HCT116 (cell line): Measurements from ENCODE around the gene FLNB. TPM values are rescaled to one million over a fixed set of nuclear protein-coding genes. Genes with fewer than 3 reads are reported as not detected.

Experiments
- ATAC-seq: fragments of 200-7000 bp; cut with Tn5 transposase; 2 replicates; pipeline ENCODE4 v1.9.1; 2020; ENCODE audit warnings: mild to moderate bottlenecking, moderate library complexity
- BruUV-seq: library from RNA; stranded (reverse); fragments of 400-500 nt; replicated peaks from 2 replicates; lab custom pipeline; 2021; lab: Mats Ljungman, UMichigan
- CTCF ChIA-PET: fragments of 300-600 bp; sonication (Branson Sonifier 250); formaldehyde crosslinking; loops from one replicate; lab custom pipeline; 2021; ENCODE audit warnings: antibody characterized with exemption; lab: Charles Lee
- POLR2A ChIA-PET: fragments of 300-600, 350-600 bp; sonication (Branson Sonifier 250); formaldehyde crosslinking; loops from one replicate; lab custom pipeline; 2021; ENCODE audit warnings: antibody characterized with exemption; lab: Charles Lee
- RAD21 ChIA-PET, 2 experiments: fragments of 300-600 bp; sonication (Branson Sonifier 250); formaldehyde crosslinking; loops; one replicate each; lab custom pipeline; 2023; ENCODE audit warnings: low total read pairs in 2 of 2; ENCODE audit not compliant: uncharacterized antibody in 2 of 2, unreplicated experiment in 2 of 2, low non-redundant PET in 1 of 2; lab: Charles Lee
- DNase-seq: peaks from one replicate; pipeline ENCODE4 v3.0.0-alpha.2; 2010; ENCODE audit warnings: low read depth, low spot score
- H2AFZ ChIP-seq: fragments of 200-600 bp; shearing (Covaris generic), sonication (generic); 2 replicates; pipeline ENCODE4 v1.6.1; 2017; ENCODE audit warnings: low read depth, mixed run types, mixed read lengths, antibody characterized with exemption, low read length; ENCODE audit not compliant: poor library complexity, severe bottlenecking
- H3K27ac ChIP-seq: 2 replicates; pipeline ENCODE4 v1.5.1; 2012; ENCODE audit warnings: low read depth, low read length
- H3K27me3 ChIP-seq: fragments of 200-600 bp; sonication (generic); 2 replicates; pipeline ENCODE4 v1.6.1; 2016; ENCODE audit warnings: mixed run types, low read length, mixed read lengths; ENCODE audit not compliant: insufficient read depth
- H3K36me3 ChIP-seq, 2 experiments: fragments of 200-500 bp in 1 of 2; fragments of 200-600 bp in 1 of 2; sonication (Bioruptor generic) in 1 of 2; sonication (generic) in 1 of 2; 2 replicates each; pipeline versions ENCODE4 v1.5.1 to v1.6.1; 2014 to 2016; ENCODE audit warnings: low read length in 2 of 2, inconsistent platforms in 1 of 2, mixed read lengths in 1 of 2, mixed run types in 1 of 2; ENCODE audit not compliant: insufficient read depth in 2 of 2, control insufficient read depth in 1 of 2
- H3K4me1 ChIP-seq, 2 experiments: fragments of 200-600 bp in 1 of 2; sonication (generic) in 1 of 2; 2 replicates each; pipeline versions ENCODE4 v1.5.1 to v1.6.1; 2012 to 2017; ENCODE audit warnings: low read length in 2 of 2, inconsistent platforms in 1 of 2, mild to moderate bottlenecking in 1 of 2, mixed read lengths in 1 of 2, mixed run types in 1 of 2, moderate library complexity in 1 of 2; ENCODE audit not compliant: insufficient read depth in 2 of 2, control insufficient read depth in 1 of 2
- H3K4me2 ChIP-seq: fragments of 200-600 bp; sonication (generic); 2 replicates; pipeline ENCODE4 v1.6.1; 2017; ENCODE audit warnings: mixed run types, low read length, mixed read lengths
- H3K4me3 ChIP-seq, 2 experiments: fragments of 200-600 bp in 1 of 2; sonication (generic) in 1 of 2; replicated peaks in 1 of 2; 2 replicates each; pipeline ENCODE4 v1.5.1; 2011 to 2016; ENCODE audit warnings: low read length in 2 of 2, control low read depth in 1 of 2, low read depth in 1 of 2, mild to moderate bottlenecking in 1 of 2, mixed read lengths in 1 of 2, mixed run types in 1 of 2
- H3K79me2 ChIP-seq: fragments of 200-600 bp; sonication (generic); 2 replicates; pipeline ENCODE4 v1.6.1; 2017; ENCODE audit warnings: mild to moderate bottlenecking, mixed run types, low read length, moderate library complexity, mixed read lengths; ENCODE audit not compliant: insufficient read depth
- H3K9ac ChIP-seq: fragments of 200-600 bp; sonication (generic); 2 replicates; pipeline ENCODE4 v1.6.1; 2016; ENCODE audit warnings: low read length, mixed read lengths
- H3K9me2 ChIP-seq: fragments of 200-600 bp; sonication (generic), shearing (Covaris generic); 2 replicates; pipeline ENCODE4 v1.6.1; 2017; ENCODE audit warnings: mixed run types, mild to moderate bottlenecking, moderate library complexity; ENCODE audit not compliant: insufficient read depth
- H3K9me3 ChIP-seq, 2 experiments: fragments of 200-500 bp in 1 of 2; fragments of 200-600 bp in 1 of 2; sonication (Bioruptor generic) in 1 of 2; sonication (generic) in 1 of 2; 2 replicates each; pipeline ENCODE4 v1.6.1; 2014 to 2017; ENCODE audit warnings: low read length in 2 of 2, mixed read lengths in 2 of 2, inconsistent platforms in 1 of 2, low read depth in 1 of 2, mild to moderate bottlenecking in 1 of 2, mixed run types in 1 of 2, moderate library complexity in 1 of 2; ENCODE audit not compliant: control insufficient read depth in 1 of 2, insufficient read depth in 1 of 2
- H4K20me1 ChIP-seq: fragments of 200-600 bp; sonication (generic), shearing (Covaris generic); 2 replicates; pipeline ENCODE4 v1.6.1; 2017; ENCODE audit warnings: mixed run types, mild to moderate bottlenecking, moderate library complexity; ENCODE audit not compliant: insufficient read depth
- CBX3 ChIP-seq: IDR thresholded peaks from 2 replicates; pipeline ENCODE4 v1.6.1; 2012; ENCODE audit warnings: low read depth
- CEBPB ChIP-seq: IDR thresholded peaks from 2 replicates; pipeline ENCODE4 v1.6.1; 2012; ENCODE audit warnings: low read depth
- ELF1 ChIP-seq: IDR thresholded peaks from 2 replicates; pipeline ENCODE4 v1.6.1; 2012; ENCODE audit warnings: low read depth, borderline replicate concordance
- EZH2phosphoT487 ChIP-seq: fragments of 200-600 bp; IDR thresholded peaks from 2 replicates; pipeline ENCODE4 v1.6.1; 2018; ENCODE audit warnings: antibody characterized with exemption, borderline replicate concordance
- FOSL1 ChIP-seq: IDR thresholded peaks from 2 replicates; pipeline ENCODE4 v1.6.1; 2012; ENCODE audit warnings: low read depth
- POLR2A ChIP-seq: IDR thresholded peaks from 2 replicates; pipeline ENCODE4 v1.7.0; 2011; ENCODE audit warnings: borderline replicate concordance; ENCODE audit not compliant: insufficient read depth, insufficient read length; ENCODE audit errors: extremely low read depth
- POLR2AphosphoS5 ChIP-seq: IDR thresholded peaks from 2 replicates; pipeline ENCODE4 v1.6.1; 2011; ENCODE audit warnings: mild to moderate bottlenecking, low read depth, low read length, moderate library complexity
- RAD21 ChIP-seq: IDR thresholded peaks from 2 replicates; pipeline ENCODE4 v1.6.1; 2012; ENCODE audit warnings: low read depth, mild to moderate bottlenecking
- SP1 ChIP-seq: IDR thresholded peaks from 2 replicates; pipeline ENCODE4 v1.6.1; 2012; ENCODE audit warnings: low read depth
- TCF7L2 ChIP-seq: IDR thresholded peaks from 2 replicates; pipeline ENCODE4 v1.7.0; 2011; ENCODE audit warnings: borderline replicate concordance, inconsistent platforms; ENCODE audit not compliant: insufficient read depth, insufficient read length; ENCODE audit errors: extremely low read depth
- YY1 ChIP-seq: IDR thresholded peaks from 2 replicates; pipeline ENCODE4 v1.6.1; 2011; ENCODE audit warnings: low read length, low read depth, moderate library complexity, mild to moderate bottlenecking; ENCODE audit not compliant: insufficient replicate concordance; ENCODE audit errors: extremely low read depth
- ZFX ChIP-seq: fragments of 450-650 bp; IDR thresholded peaks from 2 replicates; pipeline ENCODE4 v1.6.1; 2017
- intact Hi-C: fragments of 100-400 bp; cut with micrococcal nuclease; formaldehyde crosslinking; loops from 2 replicates; pipeline ENCODE4 v1.10.0; 2022
- total RNA-seq: library from RNA; stranded (reverse); gene quantifications from one replicate; pipeline ENCODE4 v1.2.1, GENCODE V29; 2021; ENCODE audit not compliant: unreplicated experiment
- TF ChIP-seq, protein P1 (sequence below), 3 experiments: fragments of 200-600 bp in 1 of 3; sonication (generic) in 1 of 3; IDR thresholded peaks in 2 of 3; conservative IDR thresholded peaks in 1 of 3; 2 replicates each; pipeline ENCODE4 v1.5.1; 2012 to 2017; ENCODE audit warnings: low read depth in 2 of 3, low read length in 2 of 3, antibody characterized with exemption in 1 of 3, borderline replicate concordance in 1 of 3, control low read depth in 1 of 3, mild to moderate bottlenecking in 1 of 3, mixed read lengths in 1 of 3, mixed run types in 1 of 3, moderate library complexity in 1 of 3; ENCODE audit not compliant: insufficient read depth in 1 of 3

The FLNB gene
- total RNA-seq, 1 experiment from 2014 or later = 116 TPM

DNA sequence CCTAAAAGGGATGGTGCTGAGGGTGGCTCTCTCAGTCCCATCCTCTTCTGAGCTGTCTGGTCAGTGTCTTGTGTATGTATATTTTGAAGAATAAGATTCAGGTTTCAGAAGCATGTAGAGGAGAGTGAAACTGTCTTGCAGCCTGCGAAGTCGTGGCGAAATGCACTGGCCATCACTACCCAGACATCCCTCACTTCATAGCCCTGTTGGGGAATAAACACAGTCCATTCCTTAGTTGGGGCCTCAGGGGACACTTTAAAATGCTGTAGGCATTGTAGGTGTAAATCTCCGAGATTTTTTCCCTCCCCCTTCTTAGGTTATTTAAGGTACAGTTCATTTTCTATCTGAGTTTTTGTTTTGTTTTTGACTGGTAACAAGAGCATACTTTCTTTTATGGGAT is 108.8 kb downstream of the FLNB start:
- Histone ChIP-seq H3K4me1 (peaks cover 0 to 1% of the 10 kb centered on the region in 2 experiments; a peak in 1 of 4 replicates), H3K79me2 (no peaks in the 10 kb centered on the region), H3K9me2 (no peaks in the 10 kb centered on the region), H4K20me1 (no peaks in the 10 kb centered on the region), H3K9me3 (no peaks in the 10 kb centered on the region), H2AFZ (no peak overlapping the region), H3K36me3 (peaks cover 22 to 28% of the 10 kb centered on the region in 2 experiments), H3K9ac (no peak overlapping the region), H3K4me2 (no peak overlapping the region), H3K27me3 (no peaks in the 10 kb centered on the region), H3K4me3 (no peak overlapping the region), H3K27ac (no peak overlapping the region)
- intact Hi-C loops = loop anchor here (10.0 kb wide), 1 partner anchor 112 kb away; the partner anchor contains the start of gene FLNB
- BruUV-seq = no TSS peak
- POLR2A ChIA-PET = no interaction called here
- RAD21 ChIA-PET = no interaction called here
- no peak for TF ChIP-seq CBX3
- no peak for TF ChIP-seq ZFX
- TF ChIP-seq POLR2A = no peak
- TF ChIP-seq YY1 = no peak
- no peak for TF ChIP-seq TCF7L2
- no peak for TF ChIP-seq CEBPB
- TF ChIP-seq, protein P1, sequence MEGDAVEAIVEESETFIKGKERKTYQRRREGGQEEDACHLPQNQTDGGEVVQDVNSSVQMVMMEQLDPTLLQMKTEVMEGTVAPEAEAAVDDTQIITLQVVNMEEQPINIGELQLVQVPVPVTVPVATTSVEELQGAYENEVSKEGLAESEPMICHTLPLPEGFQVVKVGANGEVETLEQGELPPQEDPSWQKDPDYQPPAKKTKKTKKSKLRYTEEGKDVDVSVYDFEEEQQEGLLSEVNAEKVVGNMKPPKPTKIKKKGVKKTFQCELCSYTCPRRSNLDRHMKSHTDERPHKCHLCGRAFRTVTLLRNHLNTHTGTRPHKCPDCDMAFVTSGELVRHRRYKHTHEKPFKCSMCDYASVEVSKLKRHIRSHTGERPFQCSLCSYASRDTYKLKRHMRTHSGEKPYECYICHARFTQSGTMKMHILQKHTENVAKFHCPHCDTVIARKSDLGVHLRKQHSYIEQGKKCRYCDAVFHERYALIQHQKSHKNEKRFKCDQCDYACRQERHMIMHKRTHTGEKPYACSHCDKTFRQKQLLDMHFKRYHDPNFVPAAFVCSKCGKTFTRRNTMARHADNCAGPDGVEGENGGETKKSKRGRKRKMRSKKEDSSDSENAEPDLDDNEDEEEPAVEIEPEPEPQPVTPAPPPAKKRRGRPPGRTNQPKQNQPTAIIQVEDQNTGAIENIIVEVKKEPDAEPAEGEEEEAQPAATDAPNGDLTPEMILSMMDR (IDR thresholded peaks at IDR 0.05 in 2 of 3, conservative IDR thresholded peaks at IDR 0.05 in 1 of 3; ENCODE audit: borderline replicate concordance in 1 of 3, insufficient read depth in 1 of 3, low read depth in 2 of 3, low read length in 2 of 3) = no peak
- no peak for TF ChIP-seq RAD21
- no peak for TF ChIP-seq POLR2AphosphoS5
- no peak for TF ChIP-seq ELF1
- TF ChIP-seq SP1 = no peak
- no peak for TF ChIP-seq EZH2phosphoT487
- no peak for TF ChIP-seq FOSL1
- CTCF ChIA-PET = no interaction called here
- no peak for ATAC-seq
- no peak for DNase-seq
